HG03097 (cell line): ENCODE data around the gene BTRC.
A peak's percentile ranks its signal among the peaks of the same experiment; 100 is the strongest.
"Not testable (repeated sequence)": the region's sequence is repeated elsewhere in the genome, so short reads cannot be mapped to it uniquely, and the experiment has no call there.

Experiments
- ATAC-seq: cut with Tn5 transposase; IDR thresholded peaks from one replicate; pipeline ENCODE4 v1.9.1; 2021; ENCODE audit not compliant: unreplicated experiment, low FRiP score

The BTRC gene

DNA sequence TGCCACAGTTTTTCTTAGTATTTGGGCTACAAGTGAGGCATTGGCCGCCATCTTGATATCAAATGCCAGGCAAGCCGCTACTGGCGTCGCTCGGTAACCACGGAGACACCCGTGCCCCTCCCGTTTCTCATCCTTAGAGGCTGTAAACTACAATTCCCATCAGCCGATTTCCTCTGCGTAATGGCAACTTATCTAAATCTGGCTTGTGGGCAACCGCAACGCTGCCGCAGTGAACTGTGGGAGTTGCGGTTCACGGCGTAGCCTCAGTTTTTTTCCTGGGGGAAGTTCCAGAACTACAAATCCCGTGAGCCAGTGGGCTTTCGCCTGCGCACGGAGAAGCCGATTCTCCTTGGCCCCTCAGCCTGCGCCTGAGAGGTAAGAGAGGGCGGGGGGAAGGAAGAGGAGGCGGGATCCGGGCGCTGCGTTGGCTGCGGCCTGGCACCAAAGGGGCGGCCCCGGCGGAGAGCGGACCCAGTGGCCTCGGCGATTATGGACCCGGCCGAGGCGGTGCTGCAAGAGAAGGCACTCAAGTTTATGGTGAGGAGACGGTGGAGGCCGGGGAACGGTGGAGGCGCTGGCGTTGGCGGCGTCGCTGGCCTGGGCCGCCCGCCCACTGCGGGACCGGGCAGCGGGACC, at the start of gene BTRC:
Gene BTRC (plus strand): TSS at position 474 of the 636 bp plus-strand sequence. CDS start 16 bp downstream, at position 490.
- ATAC-seq, result peak; percentile 92

GRCh38 chr10:101304316-101304715, 49.6 kb upstream of the BTRC start:
- ATAC-seq, result no peak

DNA sequence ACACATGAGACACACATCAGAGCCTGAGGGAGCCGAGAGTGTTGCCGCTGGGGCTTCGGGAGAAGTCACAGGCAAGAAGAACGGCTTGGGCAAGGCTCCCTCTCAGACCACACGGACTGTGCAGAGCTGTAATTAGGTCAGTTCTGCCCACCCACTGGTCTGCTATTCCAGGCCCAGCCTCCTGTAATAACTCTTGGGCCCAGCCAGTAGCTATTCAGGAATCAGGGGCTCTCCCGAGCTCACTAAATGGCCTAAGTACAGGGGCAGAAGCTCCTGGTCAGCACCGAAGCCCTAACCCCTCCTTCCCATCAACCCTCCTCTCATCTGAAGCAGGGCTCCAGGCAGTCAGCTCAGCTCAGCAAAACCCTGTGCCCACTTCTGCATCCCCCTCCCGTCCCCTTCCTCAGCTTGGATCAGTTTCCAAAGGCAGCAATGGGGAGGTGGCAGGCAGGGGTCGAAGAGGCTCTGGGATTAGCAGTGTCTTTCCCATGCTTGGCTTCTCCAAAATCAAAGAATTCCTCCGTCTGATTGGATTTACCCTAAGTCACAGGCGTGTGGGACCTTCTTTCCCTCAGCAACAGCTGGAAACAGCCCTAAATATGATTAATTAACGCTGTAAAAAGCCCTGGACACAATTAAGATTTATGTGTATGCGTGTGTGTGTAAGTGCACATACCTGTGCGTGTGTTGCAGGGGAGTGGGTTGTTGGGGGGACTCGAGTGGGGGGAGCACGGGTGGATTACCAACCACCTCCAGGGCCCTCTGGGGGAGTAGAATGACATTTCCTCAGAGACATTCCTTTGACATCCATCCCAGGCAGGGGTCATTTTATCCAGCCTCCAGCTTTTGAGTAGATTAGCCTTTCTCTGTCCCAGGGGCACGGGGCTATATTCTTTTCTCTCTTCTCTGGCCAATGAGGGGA, 48.4 kb upstream of the BTRC start:
- ATAC-seq, result no peak

DNA sequence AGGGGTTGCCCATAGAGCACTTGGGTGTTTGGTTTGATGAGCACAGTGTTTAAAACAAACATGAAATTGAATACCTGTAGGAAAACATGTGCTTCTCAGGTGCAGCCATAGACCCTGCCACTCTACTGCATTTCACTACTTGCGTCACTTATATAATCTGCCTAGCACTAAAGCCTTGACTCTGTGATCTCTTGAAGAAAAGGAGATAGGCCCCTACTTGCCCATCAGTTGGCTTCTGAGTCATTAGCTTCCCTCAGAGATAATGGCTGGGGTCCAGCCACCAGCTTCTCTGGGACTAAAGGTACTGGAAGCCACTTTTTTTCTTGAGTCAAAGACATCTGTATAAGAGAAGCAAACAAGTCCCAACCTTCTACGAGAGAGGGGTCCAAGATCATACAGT, 45.9 kb upstream of the BTRC start:
- no peak for ATAC-seq

GRCh38 chr10:101310529-101311184, 43.3 kb upstream of the BTRC start:
- ATAC-seq, result no peak

DNA sequence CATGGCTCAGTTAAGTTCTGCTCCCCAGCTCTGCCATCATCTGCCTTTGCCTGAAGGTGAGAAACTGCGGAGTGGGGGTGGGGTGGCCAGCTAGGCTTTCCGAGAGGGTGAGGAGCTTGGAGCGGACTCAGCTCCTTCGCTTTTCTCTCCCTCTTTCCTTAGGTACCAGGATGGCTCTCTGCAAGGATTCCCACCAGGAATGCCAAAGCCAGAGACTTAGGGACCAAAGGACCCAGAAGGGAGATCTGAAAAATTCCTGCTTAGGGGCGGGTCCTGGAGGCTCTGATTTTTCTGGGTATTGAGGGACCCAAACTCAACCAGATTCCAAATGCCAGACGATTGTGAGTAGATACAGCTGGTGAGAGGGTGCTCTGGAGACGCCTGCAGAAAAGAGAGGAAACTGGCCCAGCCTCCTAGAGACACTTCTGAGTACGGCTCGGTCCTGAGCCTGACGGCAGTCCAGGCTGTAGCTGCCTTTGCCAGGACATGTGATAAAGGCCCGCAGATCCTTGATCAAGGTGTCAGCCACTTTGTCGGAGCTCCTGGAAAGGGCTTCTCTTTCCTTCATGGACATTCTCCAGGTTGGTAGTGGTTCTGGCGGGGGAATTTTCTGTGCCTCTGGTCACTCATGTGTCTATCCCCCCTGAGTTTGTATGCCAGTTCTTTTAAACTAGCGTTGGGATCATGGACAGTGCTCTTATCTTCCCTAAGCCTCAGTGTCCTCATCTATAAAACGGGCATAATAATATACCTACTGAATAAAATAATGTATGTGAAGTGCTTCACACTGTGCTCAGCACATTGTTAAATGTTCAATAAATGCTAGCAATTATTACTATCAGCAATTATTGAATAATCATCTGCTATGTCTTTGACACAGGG, 42.5 kb upstream of the BTRC start:
- no peak for ATAC-seq

DNA sequence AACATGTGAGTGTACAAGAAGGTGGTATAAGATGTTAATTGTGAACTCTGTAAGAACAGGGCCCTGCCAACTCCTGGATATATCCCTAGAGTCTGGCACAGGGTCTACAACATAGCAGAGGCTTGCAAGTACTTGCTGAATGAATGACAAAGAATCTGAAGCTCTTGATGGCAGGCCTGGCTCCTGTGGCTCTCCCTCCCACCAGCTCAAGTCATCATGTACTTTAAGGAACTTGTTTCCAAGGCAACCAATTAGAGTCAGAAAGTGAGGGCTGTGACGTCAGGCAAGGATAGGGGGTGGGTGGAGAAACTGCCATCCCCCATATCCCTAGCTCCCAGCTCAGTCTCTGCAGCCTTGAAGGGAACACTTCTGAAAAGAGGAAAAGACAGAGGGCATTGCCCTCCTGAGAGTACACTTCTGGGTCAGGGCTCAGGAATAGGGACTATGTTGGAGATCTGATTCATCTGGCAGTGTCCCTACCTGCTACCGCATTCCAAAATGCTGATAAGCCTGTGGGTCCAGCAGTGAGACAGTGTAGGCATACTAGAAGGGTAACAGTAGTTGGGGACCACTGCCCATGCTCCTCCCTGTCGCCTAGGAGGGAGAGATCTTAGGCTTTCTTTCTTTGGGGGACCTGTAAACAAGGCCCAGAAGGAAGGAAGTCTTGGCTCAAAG, 34.6 kb upstream of the BTRC start:
- ATAC-seq, result no peak

- no peak for ATAC-seq
These were observed 32.9 kb upstream of the BTRC start for GRCh38 chr10:101321073-101321472.

DNA sequence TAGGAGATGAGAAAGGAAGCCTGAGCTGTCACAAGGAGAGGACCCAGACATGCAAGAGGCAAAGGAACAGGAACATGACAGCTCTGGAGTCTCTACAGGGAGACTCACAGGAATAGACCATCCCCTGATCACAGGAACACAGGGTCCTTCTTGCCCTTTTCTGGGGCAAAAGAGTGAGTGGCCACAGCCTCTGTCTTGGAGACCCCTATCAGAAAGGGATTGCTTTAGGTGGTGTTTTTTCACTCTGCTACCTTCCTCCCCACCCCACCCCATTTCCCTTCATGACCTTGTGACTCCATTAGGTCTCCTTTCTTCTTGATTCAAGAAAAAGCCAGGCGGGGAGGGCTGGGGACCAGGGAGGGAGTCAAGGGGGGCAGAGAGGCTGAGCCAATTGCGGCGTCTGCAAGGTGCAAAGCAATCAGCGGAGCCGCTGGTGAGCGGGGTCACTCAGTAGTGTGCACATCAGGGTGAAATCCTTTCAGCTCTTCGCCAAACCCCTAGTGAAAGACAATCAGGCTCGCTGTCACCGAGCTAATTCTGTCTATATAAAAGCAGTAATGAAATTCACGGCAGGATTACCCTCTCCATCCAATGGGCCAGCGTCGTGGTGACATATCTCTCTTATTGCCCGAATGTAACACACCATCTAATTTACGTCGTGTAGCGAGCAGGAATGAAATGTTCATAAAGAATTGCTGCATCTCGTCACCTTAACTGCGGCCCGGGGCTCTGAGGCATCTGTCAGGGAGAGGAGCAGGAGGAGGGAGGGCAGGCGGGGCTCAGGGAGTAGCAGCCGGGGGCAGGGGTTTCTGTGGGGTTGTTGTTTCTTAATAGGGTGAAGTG, 31.5 kb upstream of the BTRC start:
- no peak for ATAC-seq

DNA sequence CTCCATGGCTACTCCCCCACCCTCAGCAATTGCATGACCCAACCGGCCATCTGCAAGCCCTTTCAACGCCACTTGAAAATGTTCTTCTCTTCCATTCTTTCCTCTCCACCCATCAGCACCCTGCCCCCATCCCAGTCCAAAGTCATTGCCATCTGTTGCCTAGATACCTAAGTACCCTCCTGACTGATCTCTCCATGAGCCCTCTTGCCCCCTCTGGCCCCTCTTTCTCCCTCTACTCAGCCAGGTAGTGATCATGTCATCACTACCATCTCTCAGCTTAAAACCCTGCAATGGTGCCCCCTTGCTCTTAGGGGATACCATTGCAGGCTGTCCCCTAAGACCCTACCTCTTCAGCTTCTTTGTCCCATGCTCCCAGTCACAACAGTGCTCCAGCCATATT, 30.5 kb upstream of the BTRC start:
- no peak for ATAC-seq

DNA sequence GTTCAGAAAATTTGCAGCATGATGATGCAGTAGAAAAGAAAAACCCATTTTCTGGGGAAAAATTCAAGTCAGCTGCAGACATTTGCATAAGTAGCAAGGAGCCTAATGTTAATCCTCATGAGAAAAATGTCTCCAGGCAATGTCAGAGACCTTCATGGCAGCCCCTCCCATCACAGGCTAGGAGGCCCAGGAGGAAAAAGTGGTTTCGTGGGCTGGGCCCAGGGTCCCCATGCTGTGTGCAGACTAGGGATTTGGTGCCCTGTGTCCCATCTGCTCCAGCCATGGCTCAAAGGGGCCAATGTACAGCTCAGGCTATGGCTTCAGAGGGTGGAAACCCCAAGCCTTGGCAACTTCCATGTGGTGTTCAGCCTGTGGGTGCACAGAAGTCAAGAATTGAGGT, 26.5 kb upstream of the BTRC start:
- ATAC-seq, result not testable (repeated sequence)

DNA sequence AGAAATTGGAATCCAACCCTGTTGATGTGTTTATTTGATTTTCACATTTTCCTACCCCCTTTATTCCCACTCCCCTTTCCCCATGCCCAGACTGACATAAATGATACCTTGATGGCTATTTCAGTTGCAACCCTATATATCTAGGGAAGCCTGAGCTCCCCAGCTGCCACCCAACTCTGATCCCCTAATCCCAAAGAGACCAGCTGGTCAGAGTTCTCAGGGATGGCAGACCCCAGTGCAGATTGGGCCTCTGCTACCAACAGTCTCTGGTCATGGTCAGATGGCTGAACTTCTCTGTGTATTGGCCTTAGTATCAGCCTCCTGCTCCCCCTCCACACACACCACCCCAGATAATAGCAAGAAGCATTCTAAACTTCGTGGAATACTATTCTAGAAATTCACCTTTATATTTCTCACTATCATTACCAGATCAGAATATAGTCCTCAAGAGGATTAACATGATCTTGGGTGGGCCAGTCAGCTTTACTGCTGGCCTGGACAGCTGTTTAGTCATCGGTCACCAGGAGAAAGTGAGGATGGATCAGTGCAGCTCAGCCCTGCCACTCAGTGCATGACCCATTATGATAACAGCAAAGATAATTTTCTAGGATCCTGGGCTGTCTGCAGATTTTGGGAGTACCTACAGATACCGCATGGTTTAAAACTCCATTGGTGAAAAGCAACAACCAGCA, 24.5 kb upstream of the BTRC start:
- ATAC-seq, result no peak

DNA sequence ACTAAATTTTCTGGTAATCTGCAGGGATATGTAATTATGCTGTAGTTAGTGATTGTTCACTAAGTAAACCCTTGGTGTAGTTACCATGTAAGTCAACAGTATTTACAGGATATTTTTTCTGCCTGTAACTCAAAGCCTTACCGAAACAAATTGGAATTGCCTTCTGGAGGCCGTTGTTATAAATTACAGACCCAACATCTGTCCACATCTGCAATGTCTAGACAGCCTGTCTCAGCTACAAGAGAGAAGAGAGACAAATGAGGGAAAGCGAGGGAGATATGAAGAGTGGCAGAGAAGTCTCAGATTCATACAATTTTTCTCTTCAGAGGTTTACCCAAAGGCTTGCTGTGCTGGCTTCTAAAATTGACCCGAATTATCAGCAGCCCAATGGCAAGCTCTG, 23.7 kb upstream of the BTRC start:
- no peak for ATAC-seq

DNA sequence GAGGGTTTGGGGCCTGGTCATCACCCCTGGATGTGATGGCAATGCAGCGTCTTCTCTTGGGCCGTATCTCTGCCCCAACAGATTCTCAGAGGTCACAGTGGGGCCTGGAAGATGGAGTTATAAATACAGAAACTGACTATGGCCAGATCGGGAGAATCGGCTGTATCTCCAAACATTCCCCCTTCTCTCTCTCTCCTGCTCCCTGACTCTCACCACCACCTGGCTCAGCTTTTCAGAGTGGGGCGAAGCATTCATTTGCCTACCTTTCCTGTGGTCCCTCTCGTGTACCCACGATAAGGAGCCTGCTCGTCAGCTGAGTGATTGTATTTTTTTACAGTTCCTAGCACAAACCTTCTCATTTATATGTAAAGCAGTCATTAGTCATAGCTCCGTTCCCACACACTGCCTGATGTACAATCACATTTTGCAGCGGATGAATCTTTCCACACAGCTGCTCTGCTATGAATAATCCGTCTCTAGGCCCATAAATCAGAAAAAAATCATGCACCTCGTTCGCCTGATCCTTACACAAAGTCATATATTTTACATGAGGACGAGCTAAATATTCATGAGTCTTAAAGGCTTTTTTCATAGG, 23.2 kb upstream of the BTRC start:
- no peak for ATAC-seq

GRCh38 chr10:101331956-101332355, 22.0 kb upstream of the BTRC start:
- no peak for ATAC-seq

DNA sequence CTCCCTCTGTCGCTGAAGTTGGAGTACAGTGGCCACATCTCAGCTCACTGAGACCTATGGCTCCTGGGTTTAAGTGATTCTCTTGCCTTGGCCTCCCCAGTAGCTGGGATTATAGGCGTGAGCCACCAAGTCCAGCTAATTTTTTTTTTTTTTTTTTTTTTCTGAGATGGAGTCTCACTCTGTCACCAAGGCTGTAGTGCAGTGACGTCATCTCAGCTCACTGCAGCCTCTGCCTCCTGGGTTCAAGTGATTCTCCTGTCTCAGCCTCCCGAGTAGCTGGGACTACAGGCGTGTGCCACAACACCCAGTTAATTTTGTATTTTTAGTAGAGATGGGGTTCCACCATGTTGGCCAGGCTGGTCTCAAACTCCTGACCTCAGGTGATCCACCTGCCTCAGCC, 19.7 kb upstream of the BTRC start:
- not testable (repeated sequence) for ATAC-seq

GRCh38 chr10:101336382-101336781, 17.6 kb upstream of the BTRC start:
- no peak for ATAC-seq

DNA sequence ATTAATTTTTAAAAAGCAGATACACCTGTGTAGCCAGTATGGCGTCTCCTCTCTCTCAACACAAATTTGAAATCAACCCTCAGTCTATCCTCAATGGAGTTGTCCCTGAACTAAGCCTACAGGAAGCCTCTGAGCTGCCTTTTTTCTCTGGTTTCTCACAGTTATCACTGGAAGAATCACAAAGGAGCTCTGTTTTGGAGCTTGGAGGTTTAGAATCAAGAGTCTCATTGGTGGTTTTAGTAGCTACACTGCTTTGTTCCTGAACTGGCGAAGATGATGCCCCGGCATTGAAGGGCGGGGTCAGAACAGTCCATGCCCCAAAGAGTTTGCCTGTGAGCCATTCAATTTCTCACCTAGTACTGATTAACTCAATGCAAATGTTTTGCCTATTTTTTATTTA, 16.1 kb upstream of the BTRC start:
- no peak for ATAC-seq
